H9 (cell line): ENCODE data around the gene GRIP2. TPM values are rescaled to one million over a fixed set of nuclear protein-coding genes. Genes with fewer than 3 reads are reported as not detected.

Source experiments
- DNase-seq: peaks from one replicate; pipeline ENCODE4 v3.0.0-alpha.2; 2017
- H2AFZ ChIP-seq: one replicate; pipeline ENCODE4 v1.6.1; 2013; ENCODE audit warnings: mild to moderate bottlenecking, low read length, control low read depth, moderate library complexity
- H2AK5ac ChIP-seq: 2 replicates; pipeline ENCODE4 v1.6.1; 2013; ENCODE audit warnings: low read length, control low read depth, mixed read lengths; ENCODE audit not compliant: insufficient read length
- H2BK120ac ChIP-seq: one replicate; pipeline ENCODE4 v1.6.1; 2013; ENCODE audit warnings: low read depth, mild to moderate bottlenecking, low read length, control low read depth, inconsistent platforms; ENCODE audit not compliant: poor library complexity, severe bottlenecking
- H2BK12ac ChIP-seq: 2 replicates; pipeline ENCODE4 v1.6.1; 2013; ENCODE audit warnings: low read length, control low read depth, mixed read lengths, low read depth; ENCODE audit not compliant: insufficient read length
- H2BK15ac ChIP-seq: 2 replicates; pipeline ENCODE4 v1.6.1; 2013; ENCODE audit warnings: low read depth, low read length, control low read depth
- H2BK20ac ChIP-seq: one replicate; pipeline ENCODE4 v1.6.1; 2013; ENCODE audit warnings: low read depth, mild to moderate bottlenecking, low read length, control low read depth, inconsistent platforms; ENCODE audit not compliant: poor library complexity, severe bottlenecking
- H2BK5ac ChIP-seq: 2 replicates; pipeline ENCODE4 v1.6.1; 2013; ENCODE audit warnings: low read length, control low read depth, mixed read lengths; ENCODE audit not compliant: insufficient read length
- H3K14ac ChIP-seq: 2 replicates; pipeline ENCODE4 v1.6.1; 2013; ENCODE audit warnings: low read length, control low read depth; ENCODE audit not compliant: insufficient read depth
- H3K18ac ChIP-seq: 2 replicates; pipeline ENCODE4 v1.6.1; 2013; ENCODE audit warnings: low read depth, mild to moderate bottlenecking, mixed read lengths, low read length, control low read depth; ENCODE audit not compliant: insufficient read length
- H3K23ac ChIP-seq: 2 replicates; pipeline ENCODE4 v1.6.1; 2013; ENCODE audit warnings: low read length, control low read depth, mixed read lengths, low read depth; ENCODE audit not compliant: insufficient read length
- H3K23me2 ChIP-seq: 2 replicates; pipeline ENCODE4 v1.6.1; 2013; ENCODE audit warnings: low read depth, mild to moderate bottlenecking, mixed read lengths, low read length, control low read depth; ENCODE audit not compliant: insufficient read length, poor library complexity, severe bottlenecking
- H3K27ac ChIP-seq: 2 replicates; pipeline ENCODE4 v1.5.1; 2013; ENCODE audit warnings: low read length, control low read depth, mixed read lengths, low read depth; ENCODE audit not compliant: insufficient read length
- H3K27me3 ChIP-seq: 2 replicates; pipeline ENCODE4 v1.6.1; 2013; ENCODE audit warnings: low read length, control low read depth, inconsistent platforms; ENCODE audit not compliant: insufficient read depth
- H3K4ac ChIP-seq: 2 replicates; pipeline ENCODE4 v1.6.1; 2013; ENCODE audit warnings: low read depth, mild to moderate bottlenecking, control low read depth, inconsistent platforms, low read length, moderate library complexity
- H3K4me1 ChIP-seq: 2 replicates; pipeline ENCODE4 v1.6.1; 2013; ENCODE audit warnings: low read length, control low read depth, inconsistent platforms; ENCODE audit not compliant: insufficient read depth
- H3K4me2 ChIP-seq: 2 replicates; pipeline ENCODE4 v1.6.1; 2013; ENCODE audit warnings: low read length, control low read depth, mixed read lengths; ENCODE audit not compliant: insufficient read length, insufficient read depth
- H3K56ac ChIP-seq: 2 replicates; pipeline ENCODE4 v1.6.1; 2013; ENCODE audit warnings: low read depth, mild to moderate bottlenecking, mixed read lengths, low read length, control low read depth; ENCODE audit not compliant: insufficient read length
- H3K79me1 ChIP-seq: 2 replicates; pipeline ENCODE4 v1.6.1; 2013; ENCODE audit warnings: low read depth, mild to moderate bottlenecking, moderate library complexity, low read length, control low read depth, inconsistent platforms; ENCODE audit not compliant: insufficient read depth, poor library complexity, severe bottlenecking
- H3K79me2 ChIP-seq: 2 replicates; pipeline ENCODE4 v1.6.1; 2013; ENCODE audit warnings: low read length, control low read depth, inconsistent platforms; ENCODE audit not compliant: insufficient read depth
- H3K9ac ChIP-seq: 2 replicates; pipeline ENCODE4 v1.6.1; 2013; ENCODE audit warnings: low read length, control low read depth, mixed read lengths; ENCODE audit not compliant: insufficient read length; ENCODE audit errors: extremely low read depth
- H3K9me3 ChIP-seq: one replicate; pipeline ENCODE4 v1.6.1; 2013; ENCODE audit warnings: low read depth, low read length, inconsistent platforms; ENCODE audit not compliant: control insufficient read depth
- H3T11ph ChIP-seq: one replicate; pipeline ENCODE4 v1.6.1; 2013; ENCODE audit warnings: mild to moderate bottlenecking, low read length, control low read depth, inconsistent platforms
- H4K20me1 ChIP-seq: one replicate; pipeline ENCODE4 v1.6.1; 2013; ENCODE audit not compliant: control insufficient read depth, insufficient read length, insufficient read depth
- H4K5ac ChIP-seq: 2 replicates; pipeline ENCODE4 v1.6.1; 2013; ENCODE audit warnings: low read depth, mild to moderate bottlenecking, mixed read lengths, low read length, control low read depth; ENCODE audit not compliant: insufficient read length
- H4K8ac ChIP-seq: replicated peaks from 2 replicates; pipeline ENCODE4 v1.6.1; 2013; ENCODE audit warnings: low read length, control low read depth, mixed read lengths, low read depth; ENCODE audit not compliant: insufficient read length
- H4K91ac ChIP-seq: 2 replicates; pipeline ENCODE4 v1.6.1; 2013; ENCODE audit warnings: low read depth, mild to moderate bottlenecking, moderate library complexity, mixed read lengths, low read length, control low read depth; ENCODE audit not compliant: insufficient read length
- H3K27ac Mint-ChIP-seq, 3 experiments: 2 replicates in 2 of 3; 3 replicates in 1 of 3; pipeline ENCODE4 v1.8.0; 2020 to 2021; ENCODE audit warnings: mixed read lengths in 3 of 3, mild to moderate bottlenecking in 1 of 3, moderate library complexity in 1 of 3
- H3K27me3 Mint-ChIP-seq: 2 replicates; pipeline ENCODE4 v1.8.0; 2021; ENCODE audit warnings: low read depth, mild to moderate bottlenecking, moderate library complexity, mixed read lengths
- H3K36me3 Mint-ChIP-seq, 3 experiments: 2 replicates in 2 of 3; 3 replicates in 1 of 3; pipeline ENCODE4 v1.8.0; 2020 to 2021; ENCODE audit warnings: low read depth in 3 of 3, mixed read lengths in 3 of 3; ENCODE audit not compliant: insufficient read depth in 1 of 3
- H3K4me1 Mint-ChIP-seq, 2 experiments: 2 replicates each; pipeline ENCODE4 v1.8.0; 2020; ENCODE audit warnings: mixed read lengths in 2 of 2
- H3K4me3 Mint-ChIP-seq, 2 experiments: 2 replicates in 1 of 2; 3 replicates in 1 of 2; pipeline ENCODE4 v1.8.0; 2020 to 2021; ENCODE audit warnings: mild to moderate bottlenecking in 2 of 2, mixed read lengths in 2 of 2, moderate library complexity in 1 of 2
- H3K9me3 Mint-ChIP-seq, 2 experiments: 2 replicates in 1 of 2; 3 replicates in 1 of 2; pipeline ENCODE4 v1.8.0; 2020; ENCODE audit warnings: mild to moderate bottlenecking in 2 of 2, mixed read lengths in 2 of 2, moderate library complexity in 1 of 2
- WGBS: extraction: QIAGEN DNeasy Blood & Tissue Kit; methylation state at CpG from one replicate; pipeline ENCODE4 v1.1.7; 2013; ENCODE audit warnings: missing lambda C conversion rate, low lambda C conversion rate, mixed read lengths; ENCODE audit not compliant: insufficient read length; ENCODE audit errors: extremely low coverage; 5-methylcytosine and 5-hydroxymethylcytosine counted together
- total RNA-seq: library from RNA; stranded (reverse); gene quantifications from 2 replicates; pipeline ENCODE4 v1.2.1, GENCODE V29; 2021
- TF ChIP-seq, protein P1 (sequence below): fragments of 200-600 bp; sonication (generic); conservative IDR thresholded peaks from 3 replicates; pipeline ENCODE4 v1.8.0; 2021; ENCODE audit warnings: antibody characterized with exemption, mild to moderate bottlenecking

GRIP2 gene
- total RNA-seq, 1 experiment from 2014 or later = 3.1 TPM

DNA sequence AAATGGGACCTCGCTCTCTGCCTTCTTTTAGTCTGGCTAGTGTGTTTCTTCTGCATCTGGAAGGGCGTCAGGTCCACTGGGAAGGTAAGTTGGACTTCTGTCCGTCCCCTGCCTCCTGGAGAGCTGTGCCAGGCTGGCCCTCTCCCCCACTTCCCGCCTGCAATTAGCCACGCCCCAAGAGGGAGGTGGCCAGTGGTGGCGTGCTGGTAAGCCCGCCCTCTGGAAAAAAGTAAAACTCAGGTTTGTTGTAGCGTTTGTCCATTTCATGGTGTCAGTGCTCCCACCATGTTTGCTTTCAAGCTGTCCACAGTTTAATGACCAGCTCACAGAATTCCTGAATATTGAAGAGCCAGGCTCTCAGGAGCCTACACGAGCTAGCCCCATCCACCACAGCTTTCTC, 82.1 kb downstream of the GRIP2 start:
- Histone ChIP-seq H2BK15ac (no peak overlapping the region), H2BK12ac (no peak overlapping the region), H3K4ac (no peak overlapping the region), H3K14ac (no peak overlapping the region), H4K5ac (no peak overlapping the region), H2BK20ac (no peak overlapping the region), H3K18ac (no peak overlapping the region), H3K4me1 (peaks cover 3% of the 10 kb centered on the region; the same call in 1 of the 2 replicates), H2AFZ (no peak overlapping the region), H3T11ph (no peak overlapping the region), H2BK120ac (no peak overlapping the region), H3K27ac (no peak overlapping the region), H3K79me1 (no peaks in the 10 kb centered on the region), H3K79me2 (no peaks in the 10 kb centered on the region), H3K23me2 (no peaks in the 10 kb centered on the region), H3K27me3 (no peaks in the 10 kb centered on the region), H3K56ac (no peak overlapping the region), H2BK5ac (no peak overlapping the region), H3K9me3 (no peaks in the 10 kb centered on the region), H3K4me2 (no peak overlapping the region), H3K23ac (no peak overlapping the region), H4K91ac (no peak overlapping the region), H2AK5ac (no peak overlapping the region), H4K8ac (no peak overlapping the region), H4K20me1 (no peaks in the 10 kb centered on the region), H3K9ac (no peak overlapping the region)
- H3K4me3 Mint-ChIP-seq = no peak overlapping the region
- TF ChIP-seq, protein P1, sequence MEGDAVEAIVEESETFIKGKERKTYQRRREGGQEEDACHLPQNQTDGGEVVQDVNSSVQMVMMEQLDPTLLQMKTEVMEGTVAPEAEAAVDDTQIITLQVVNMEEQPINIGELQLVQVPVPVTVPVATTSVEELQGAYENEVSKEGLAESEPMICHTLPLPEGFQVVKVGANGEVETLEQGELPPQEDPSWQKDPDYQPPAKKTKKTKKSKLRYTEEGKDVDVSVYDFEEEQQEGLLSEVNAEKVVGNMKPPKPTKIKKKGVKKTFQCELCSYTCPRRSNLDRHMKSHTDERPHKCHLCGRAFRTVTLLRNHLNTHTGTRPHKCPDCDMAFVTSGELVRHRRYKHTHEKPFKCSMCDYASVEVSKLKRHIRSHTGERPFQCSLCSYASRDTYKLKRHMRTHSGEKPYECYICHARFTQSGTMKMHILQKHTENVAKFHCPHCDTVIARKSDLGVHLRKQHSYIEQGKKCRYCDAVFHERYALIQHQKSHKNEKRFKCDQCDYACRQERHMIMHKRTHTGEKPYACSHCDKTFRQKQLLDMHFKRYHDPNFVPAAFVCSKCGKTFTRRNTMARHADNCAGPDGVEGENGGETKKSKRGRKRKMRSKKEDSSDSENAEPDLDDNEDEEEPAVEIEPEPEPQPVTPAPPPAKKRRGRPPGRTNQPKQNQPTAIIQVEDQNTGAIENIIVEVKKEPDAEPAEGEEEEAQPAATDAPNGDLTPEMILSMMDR = no peak
- peaks cover 33 to 68% (median 42%) of the 10 kb centered on the region in 3 experiments; a peak in 6 of 7 replicates for H3K36me3 Mint-ChIP-seq
- no peaks in the 10 kb centered on the region for H3K27me3 Mint-ChIP-seq
- WGBS = no CpG with 5 or more reads among the region's 9 CpGs
- H3K9me3 Mint-ChIP-seq = no peaks in the 10 kb centered on the region
- H3K27ac Mint-ChIP-seq = peak overlapping the region; percentile 53 to 87 (median 77); a peak in 5 of 7 replicates
- peaks cover 27 to 28% of the 10 kb centered on the region in 2 experiments for H3K4me1 Mint-ChIP-seq
- DNase-seq = peak; percentile 78
